HG02571 (cell line): ENCODE results near the gene WNT8B.

Experiments used
- ATAC-seq: cut with Tn5 transposase; IDR thresholded peaks from one replicate; pipeline ENCODE4 v1.9.1; 2021; ENCODE audit warnings: mild to moderate bottlenecking, moderate library complexity; ENCODE audit not compliant: unreplicated experiment

WNT8B gene

DNA sequence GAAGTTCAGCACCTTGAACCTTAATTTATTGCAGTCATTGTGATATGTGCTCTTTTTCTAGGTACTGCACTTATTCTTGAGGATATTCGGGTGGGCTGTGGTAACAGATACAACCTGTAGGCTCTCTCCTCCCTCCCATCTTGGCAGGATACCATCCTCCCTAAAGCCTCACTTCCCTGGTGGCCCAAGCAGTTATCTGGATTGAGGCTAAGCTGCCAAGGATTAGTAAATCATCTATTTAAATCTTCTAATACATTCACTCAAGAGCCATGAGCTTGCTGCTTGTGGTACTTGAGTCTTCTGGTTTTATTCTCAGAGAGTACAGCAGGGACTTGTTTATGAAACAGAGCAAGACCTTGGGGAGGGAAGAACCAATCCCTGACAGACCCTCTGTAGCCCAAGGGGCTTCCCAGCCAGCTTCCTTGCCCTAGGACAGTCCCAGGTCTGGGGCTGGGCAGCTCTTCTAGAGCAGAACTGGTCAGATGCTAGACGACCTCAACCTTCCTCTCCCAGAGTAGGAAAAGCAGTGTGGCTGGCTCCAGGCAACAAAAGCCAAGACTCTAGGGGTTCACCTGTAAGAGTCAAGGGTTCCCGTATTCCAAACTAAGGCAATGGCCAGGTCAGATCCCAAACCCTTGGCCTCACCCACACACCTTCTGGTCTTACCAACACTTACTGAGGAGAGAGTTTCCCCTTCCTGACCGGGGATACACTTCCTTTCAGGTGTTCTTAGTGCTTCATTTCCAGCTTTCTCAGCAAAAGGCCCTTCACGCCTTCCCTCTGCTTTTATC, 21.3 kb downstream of the WNT8B start:
- no peak for ATAC-seq

DNA sequence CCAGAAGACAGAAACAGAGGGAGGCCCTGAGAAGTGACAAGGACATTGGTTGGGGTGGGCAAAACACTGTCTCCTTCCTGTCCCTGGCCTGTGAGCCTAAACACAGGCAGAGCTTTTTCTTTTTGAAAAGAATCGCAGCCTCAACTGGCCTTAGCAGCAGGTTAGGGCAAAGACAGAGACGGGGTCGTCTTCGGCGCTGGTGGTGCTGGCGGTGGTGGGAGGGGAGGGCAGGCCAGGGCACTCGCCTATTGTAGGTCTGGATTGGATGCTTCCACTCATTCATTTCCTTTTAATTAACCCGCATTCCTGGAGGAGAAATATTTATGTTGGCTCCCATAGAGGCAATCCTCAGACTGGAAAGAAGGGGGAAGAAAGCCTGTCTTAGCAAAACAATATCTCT, 22.6 kb downstream of the WNT8B start:
- ATAC-seq, result no peak

DNA sequence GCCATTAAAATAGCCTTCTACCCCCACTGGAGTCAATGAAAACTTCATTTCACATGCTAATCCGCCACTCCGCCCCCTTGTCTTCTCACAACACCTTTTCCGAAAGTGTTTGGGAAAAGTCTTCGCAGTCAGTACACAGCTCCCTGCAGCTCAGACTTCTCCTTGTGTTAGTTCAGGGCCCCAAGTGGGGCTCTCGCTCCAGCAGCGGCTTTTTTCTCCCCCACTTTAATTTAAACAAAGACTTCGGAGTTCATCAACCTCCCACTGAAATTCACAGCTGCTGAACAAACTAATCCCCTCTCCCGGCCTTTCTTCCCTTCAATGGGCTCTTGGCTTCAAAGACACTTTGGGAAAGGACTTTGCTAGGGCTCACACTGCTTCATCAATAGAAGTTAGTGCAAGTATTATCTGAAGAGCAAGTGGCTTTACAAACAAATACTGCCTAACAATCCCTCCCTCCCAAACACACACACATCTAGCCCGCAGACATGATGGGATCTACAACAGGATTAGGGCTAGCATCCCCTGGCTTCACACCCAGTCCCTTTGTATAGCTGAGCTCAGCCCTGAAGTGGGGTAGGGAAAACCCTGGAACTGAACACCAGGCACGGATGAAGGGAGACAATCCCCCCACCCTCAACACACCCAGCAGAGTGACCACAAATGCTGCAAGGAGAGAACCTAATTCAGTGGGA, 23.1 kb downstream of the WNT8B start:
- ATAC-seq, result no peak

DNA sequence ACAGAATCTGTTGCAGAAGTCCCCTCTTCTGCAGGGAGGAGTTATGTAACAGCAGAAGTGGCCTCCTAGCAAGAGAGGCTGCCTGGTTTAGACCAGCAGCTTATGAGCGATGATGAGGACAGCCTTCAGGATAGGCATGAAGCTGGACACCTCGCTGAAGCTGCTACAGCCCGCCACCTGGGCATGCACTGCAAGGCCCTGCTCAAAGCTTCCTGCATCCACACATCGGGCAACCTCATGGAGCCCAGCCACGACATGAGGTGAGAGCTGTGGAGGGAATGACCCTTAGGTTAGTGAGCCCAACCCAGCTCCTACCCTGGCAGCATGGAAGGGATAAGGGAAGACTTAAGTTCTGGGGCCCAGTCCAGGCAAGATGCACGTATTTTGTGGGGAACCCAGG, 24.7 kb downstream of the WNT8B start:
- ATAC-seq, result no peak

DNA sequence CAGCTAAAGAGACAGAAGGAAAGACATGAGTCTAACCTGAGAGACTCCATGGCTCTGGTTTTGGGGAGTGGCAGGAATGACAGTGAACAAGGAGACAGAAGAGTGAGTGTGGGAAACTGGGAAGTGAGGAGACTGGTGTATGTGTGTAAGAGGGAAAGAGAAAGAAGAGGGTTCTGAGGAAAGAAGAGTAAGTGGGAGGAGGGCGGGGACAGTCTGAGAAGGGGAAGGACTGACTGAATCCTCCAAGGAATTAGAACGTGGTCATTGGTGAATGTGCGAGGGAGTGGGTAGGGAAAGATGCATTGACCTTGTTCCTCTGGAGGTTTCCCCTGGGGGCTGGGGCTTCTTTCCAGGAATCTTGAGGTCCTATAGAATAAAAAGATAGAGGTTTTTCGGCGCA, 26.6 kb downstream of the WNT8B start:
- no peak for ATAC-seq

DNA sequence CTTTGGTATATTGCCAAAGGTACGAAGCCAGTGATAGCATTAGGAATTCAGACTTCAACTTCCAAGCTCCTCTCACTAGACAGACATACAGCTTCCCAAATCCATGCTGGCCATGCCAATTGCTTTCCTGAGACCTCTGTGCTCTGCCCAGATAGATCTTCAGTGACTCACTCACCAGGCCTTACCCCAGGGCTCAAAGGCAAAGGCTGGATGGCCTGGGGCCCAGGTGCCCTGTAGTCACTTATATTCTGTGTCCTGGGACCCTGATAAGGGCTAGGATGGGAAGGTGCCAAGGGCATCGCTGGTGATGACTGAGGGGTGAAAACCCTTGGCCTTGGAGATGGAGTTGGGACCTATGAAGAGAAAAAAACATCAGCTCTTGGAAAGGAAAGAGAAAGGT, 27.7 kb downstream of the WNT8B start:
- ATAC-seq, result no peak

DNA sequence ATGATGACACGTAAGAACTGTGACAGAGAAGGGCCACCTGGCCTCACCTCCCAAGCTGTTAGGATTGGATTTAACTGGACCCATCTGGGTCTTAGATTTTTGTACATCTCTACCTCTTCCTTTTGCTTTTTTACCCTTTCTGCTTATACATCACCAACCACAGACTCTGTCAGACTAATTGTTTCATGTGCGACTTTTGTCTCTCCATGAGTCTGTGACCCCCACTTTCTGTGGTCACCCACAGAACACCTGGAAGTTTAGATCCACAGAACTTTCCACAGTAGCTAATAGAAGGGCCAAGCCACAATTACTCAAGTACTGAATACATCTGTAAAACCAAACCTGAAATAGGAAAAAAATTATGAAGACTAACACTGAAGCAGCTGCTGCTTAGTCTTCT, 33.8 kb downstream of the WNT8B start:
- no peak for ATAC-seq

DNA sequence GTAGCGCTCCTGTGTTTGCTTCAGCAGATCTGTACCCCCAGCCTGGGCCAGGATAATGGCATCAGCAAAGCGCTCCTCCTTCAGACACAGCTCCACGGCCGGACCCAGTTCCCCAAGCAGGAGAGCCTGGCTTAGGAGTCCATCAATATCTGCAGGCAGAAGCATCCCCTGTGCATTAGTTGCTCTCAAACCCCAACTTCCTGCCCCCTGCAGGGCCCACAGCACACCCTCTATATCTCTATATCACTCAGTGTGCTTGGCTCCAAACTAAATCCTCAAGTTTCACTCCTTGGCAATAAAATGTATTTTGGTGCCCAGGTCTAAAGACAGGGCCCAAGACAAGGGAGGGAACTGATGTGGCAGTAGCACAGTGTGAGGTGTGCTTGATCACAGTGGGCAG, 35.2 kb downstream of the WNT8B start:
- ATAC-seq, result no peak

DNA sequence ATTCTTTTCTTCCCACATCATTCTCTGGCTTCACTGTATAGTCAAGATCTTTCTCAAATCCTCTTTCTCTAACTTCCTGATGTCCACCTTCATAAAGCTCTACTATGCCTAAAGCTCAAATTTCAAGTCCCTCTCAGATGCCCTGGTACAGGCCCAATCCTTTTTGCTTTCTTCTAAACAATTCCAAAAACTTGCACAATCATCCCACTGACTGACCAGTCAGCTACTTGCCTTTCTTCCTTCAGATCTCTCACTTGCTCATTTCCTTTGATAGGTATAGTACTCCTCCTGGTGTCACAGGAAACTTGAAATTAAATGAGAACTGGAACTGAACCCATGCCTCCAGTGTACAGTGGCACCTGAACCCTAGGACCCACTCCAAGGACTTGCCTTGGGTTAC, 38.6 kb downstream of the WNT8B start:
- ATAC-seq, result no peak

DNA sequence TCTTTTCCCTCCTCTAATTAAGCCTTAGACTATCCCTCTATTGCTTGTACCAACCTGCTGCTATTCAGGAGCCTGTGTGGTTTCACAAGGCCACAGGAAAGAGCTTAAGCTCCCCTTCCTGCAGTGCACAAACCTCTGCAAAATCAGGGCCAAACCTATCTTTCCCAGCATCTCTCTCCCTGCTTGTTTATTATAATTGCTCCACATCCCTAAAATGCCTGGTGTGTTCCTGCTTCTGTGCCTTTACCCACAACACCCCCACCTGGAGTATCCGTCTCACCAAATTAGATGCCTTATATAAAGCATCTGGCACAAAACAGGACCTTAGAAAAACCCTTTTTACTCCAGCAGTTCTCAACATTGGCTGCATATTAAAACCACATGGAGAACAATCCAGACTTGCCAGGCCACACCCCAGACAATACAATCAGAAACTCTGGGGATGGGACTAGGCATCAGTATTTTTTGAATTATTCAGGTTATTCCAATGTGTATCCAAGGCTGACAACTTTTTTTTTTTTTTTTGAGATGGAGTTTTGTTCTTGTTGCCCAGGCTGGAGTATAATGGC, 40.2 kb downstream of the WNT8B start:
- ATAC-seq, result no peak

DNA sequence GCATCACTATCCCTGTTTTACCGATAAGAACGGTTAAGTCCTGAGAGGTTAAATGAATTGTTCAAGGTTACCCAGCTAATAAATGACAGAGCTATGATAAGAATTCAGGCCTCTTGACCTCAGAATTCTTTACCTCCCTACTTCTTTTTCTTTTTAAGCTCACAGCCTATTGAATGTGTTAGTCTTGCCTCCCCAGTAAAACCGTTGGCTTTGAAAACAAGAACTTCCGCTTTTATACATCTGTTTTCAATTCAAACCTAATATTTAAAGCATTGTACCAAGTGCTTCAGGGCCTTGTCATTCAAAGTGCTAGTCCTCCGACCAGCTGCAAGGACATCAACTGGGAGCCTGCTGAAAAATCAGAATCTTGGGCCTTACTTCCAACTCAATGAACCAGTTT, 41.3 kb downstream of the WNT8B start:
- no peak for ATAC-seq

DNA sequence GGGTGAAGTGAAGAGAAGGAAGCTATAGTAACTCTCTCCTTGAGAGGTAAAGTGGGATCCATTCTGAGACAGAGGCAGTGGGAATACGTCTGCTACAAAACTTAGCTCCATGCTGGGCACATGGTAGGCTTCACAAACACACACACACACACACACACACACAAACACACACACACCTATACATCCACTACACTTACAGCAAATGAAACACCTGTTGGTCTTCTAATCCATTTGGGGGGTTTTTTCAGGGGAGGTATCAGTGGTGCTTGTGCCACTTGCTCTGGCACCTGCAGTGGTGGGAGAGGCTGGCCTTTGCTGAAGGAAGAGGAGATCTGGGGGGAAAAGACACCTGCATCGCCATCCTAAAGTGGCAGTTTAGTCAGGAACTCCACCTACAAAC, 42.4 kb downstream of the WNT8B start:
- no peak for ATAC-seq

DNA sequence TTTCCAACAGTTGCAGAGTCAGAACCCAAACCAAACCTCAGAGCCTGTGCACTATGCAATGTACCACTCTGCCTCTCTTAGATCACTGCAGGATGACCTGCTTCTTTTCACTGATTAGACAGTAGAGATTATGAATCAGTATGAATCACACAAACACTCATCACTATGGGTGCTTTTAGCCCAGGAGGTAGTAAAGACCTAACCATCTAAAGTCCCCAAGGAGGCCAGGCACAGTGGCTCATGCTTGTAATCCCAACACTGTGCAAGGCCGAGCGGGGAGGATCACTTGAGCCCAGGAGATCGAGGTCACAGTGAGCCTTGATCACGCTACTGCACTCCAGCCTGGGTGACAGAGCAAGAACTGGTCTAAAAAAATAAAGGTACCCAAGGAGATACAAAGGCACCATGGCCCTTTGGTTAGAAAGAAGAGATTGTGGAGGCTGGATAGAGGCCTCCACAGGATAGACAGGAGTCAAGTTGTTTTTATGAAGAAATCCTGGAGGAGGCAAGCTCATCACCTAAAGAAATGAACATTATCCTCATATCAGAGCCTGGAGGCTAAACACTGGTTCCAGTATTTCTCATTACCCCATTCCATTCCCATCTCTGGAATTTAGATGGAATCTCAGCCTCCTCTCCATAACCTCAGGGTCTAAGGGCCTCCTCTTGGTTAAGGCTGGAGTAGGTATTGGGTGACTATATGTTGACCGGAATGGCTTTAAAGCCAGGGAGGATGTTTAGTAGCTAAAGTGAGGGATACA, 44.0 kb downstream of the WNT8B start:
- ATAC-seq, result no peak

DNA sequence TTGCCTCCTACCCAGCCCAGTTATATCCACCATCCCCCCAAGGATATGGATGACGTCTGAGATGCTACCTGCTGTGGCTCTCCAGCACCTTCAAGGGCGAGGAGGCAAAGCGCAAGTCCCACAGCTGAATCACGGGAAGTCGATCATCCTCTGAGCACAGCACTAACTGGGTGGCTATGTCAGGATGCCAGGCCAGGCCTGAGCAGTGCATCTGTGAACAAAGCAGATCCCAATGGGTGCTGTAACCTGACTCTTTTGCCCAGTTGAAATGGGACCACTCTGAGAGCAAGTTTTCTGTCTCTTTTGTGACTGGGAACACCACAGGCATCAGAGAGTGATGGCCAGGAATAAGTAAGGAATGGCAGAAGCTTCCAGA, 44.5 kb downstream of the WNT8B start:
- no peak for ATAC-seq

DNA sequence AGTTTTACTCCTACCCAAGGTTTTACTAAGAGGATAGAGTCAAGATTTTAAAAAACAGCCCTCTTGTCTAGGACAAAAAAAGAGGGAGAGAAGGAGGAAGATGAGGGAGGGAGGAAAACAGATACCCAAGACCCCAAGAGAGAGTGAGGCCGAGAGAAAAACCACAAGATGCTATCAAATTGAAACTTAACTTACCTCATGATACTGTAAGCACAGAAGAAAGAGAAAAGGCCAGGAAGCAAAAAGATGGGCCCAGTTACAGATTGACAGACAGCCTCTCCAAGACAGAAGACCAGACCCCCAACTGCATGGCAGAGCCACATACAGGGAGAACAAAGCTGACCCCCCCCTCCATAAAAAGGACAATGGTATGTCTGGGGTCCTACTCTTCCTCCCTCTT, 45.5 kb downstream of the WNT8B start:
- no peak for ATAC-seq

DNA sequence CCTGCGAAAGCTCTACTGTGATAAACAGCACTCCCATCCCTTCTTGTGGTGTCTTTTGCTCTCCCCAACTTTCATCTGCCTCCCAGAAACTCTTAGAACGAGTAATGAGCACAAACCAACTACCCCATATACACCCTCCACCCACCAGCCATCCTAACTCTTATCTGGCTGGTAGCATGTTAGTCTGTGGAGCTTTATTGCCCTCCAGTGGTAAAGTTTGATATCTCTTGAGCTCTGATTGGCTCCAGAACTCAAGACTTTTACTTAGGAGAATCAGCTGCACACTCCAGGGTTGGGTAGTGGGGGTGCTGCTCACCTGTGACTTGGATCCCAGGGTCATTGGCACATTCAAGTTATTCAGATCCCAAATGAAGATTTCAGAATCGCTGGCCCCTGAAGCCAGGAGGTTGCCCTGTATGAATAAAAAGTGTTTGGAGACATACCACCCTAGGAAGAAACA, 45.9 kb downstream of the WNT8B start:
- ATAC-seq, result no peak

DNA sequence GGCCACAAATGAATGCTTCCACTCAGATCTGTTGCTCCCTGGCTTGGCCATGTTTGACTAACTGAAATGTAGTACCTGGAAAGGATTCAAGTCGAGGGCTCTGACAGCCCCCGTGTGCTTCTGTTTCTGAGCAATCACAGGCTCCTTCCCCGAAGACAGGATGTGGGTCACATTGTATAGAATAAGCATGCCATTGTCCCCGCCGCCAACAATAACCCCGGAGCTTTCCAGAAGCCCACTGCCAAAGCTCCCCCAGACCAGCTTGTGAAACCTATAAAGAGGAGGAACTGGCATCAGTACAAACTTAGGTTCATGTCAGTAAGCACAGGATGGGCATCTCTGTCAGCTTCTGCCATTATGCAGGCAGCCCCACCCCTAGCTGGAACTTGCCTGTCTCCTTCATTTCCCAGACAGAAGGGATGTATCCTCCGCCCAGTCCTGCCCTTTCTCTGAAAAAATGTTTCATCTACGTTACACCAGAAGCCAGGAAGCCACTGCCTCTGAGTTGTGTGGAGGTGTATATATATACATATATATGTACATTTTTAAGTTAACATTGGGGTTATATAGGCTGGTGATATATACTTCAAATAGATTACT, 46.5 kb downstream of the WNT8B start:
- no peak for ATAC-seq

DNA sequence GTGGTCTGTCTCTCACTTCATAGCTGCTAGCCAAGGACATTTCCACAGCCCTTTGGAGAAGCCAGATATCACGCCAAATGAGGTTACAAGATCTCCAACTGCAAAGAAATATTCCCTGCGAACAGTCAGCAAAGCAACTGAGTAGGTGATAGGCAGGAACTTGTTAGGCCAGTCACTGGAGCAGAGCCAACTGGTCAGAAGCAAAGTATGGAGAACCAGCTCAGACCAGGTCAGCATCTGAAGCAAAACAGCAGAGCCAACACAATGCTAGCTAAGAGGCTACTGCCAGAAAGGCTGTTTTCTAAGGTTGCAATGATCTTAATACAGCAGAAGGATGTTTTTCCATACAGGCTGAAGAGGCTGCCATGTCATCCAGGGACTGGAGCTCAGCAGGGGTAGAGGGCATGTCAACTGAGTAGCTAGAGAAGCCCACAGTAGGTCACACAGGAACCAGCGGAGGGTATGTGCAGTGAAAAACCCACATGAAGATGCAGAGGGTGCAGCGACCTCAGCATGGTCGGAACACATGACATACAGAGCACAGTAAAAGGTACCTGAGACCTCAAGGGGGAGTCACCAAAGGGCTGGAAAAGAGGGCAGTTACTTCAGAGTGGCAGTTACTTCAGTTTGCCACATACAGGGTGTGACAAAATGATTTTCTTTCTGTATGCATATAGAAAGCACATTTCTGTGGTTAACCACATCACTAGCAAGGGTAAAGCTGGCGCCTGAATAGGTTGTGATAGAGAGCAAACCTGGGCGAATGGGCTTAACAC, 47.9 kb downstream of the WNT8B start:
- no peak for ATAC-seq

DNA sequence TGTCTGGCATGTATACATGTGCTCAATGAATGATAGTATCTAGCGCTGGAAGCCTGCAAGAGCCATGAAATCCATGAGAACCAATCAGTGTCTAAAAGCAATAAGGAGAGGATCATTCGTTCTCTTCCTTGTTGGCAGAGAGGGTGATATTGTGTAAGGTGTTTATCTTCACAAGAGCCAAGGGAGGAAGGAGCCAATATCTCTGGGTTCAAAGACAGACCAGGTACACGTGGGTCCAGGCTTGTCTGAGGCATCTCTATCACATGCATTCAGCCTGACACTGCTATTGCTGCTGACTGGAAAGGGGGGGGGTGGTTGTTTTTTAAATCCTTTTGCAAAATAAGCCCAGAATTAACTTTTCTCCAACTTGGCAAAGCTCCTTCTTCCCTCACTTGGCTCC, 52.8 kb downstream of the WNT8B start:
- ATAC-seq, result no peak

DNA sequence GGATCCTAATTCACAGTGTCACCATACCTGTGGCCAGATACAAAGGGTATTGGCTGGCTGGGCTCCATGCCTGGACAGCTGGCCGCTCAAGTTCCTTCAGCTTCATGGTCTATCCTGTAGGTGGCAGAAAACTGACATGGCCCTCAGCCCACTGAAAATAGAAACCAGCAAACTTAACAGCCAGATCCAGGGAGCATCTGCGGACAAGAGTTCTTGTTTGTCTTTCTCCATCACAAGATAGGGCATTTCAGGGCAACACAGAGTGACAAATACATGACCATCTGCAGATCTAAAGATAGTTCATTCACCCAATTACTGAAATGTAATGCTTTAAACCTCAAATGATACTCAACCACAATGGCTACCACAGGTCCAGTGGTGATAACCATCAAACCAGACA, 54.0 kb downstream of the WNT8B start:
- ATAC-seq, result no peak
